Measurements from ENCODE around the gene OR13C3. TPM values are rescaled to one million over a fixed set of nuclear protein-coding genes. Genes with fewer than 3 reads are reported as not detected.
"Not testable (repeated sequence)": the region's sequence is repeated elsewhere in the genome, so short reads cannot be mapped to it uniquely, and the experiment has no call there.

OR13C3 gene
- total RNA-seq, 4 donors from 2014 or later = not detected

DNA sequence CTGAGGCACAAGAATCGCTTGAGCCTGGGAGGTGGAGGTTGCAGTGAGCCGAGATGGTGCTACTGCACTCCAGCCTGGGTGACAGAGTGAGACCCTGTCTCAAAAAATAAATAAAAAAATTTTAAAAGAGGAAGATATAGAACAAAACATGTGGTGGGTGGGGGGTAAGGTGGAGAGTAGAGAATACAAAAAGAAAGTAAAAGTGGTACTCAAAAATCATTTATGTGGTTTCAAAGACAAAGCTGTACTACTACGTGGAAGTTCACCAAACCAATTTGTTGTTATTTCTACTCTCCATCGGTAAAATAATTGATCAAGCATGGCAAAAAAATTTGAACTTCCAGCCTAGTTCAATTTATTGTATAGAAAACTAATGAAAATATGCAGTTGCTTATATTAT, 8.0 kb upstream of the OR13C3 start:
- Histone ChIP-seq H3K4me3 (no peak overlapping the region), H3K27ac (no peak overlapping the region), H3K9me3 (no peaks in the 10 kb centered on the region), H3K36me3 (no peaks in the 10 kb centered on the region), H3K27me3 (no peaks in the 10 kb centered on the region), H3K4me1 (no peaks in the 10 kb centered on the region)
- no peak for ATAC-seq
- TF ChIP-seq EP300 (IDR thresholded peaks at IDR 0.05) = no peak
- no peak for TF ChIP-seq POLR2AphosphoS5 (IDR thresholded peaks at IDR 0.05)
- TF ChIP-seq, protein P1, sequence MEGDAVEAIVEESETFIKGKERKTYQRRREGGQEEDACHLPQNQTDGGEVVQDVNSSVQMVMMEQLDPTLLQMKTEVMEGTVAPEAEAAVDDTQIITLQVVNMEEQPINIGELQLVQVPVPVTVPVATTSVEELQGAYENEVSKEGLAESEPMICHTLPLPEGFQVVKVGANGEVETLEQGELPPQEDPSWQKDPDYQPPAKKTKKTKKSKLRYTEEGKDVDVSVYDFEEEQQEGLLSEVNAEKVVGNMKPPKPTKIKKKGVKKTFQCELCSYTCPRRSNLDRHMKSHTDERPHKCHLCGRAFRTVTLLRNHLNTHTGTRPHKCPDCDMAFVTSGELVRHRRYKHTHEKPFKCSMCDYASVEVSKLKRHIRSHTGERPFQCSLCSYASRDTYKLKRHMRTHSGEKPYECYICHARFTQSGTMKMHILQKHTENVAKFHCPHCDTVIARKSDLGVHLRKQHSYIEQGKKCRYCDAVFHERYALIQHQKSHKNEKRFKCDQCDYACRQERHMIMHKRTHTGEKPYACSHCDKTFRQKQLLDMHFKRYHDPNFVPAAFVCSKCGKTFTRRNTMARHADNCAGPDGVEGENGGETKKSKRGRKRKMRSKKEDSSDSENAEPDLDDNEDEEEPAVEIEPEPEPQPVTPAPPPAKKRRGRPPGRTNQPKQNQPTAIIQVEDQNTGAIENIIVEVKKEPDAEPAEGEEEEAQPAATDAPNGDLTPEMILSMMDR (IDR thresholded peaks at IDR 0.05) = no peak
- no peak for TF ChIP-seq POLR2A (IDR thresholded peaks at IDR 0.05)
- 83 to 85% methylated on average over 4 of the region's 4 CpGs for WGBS, 2 donors (ENCODE audit: low coverage in 1 of 2)

DNA sequence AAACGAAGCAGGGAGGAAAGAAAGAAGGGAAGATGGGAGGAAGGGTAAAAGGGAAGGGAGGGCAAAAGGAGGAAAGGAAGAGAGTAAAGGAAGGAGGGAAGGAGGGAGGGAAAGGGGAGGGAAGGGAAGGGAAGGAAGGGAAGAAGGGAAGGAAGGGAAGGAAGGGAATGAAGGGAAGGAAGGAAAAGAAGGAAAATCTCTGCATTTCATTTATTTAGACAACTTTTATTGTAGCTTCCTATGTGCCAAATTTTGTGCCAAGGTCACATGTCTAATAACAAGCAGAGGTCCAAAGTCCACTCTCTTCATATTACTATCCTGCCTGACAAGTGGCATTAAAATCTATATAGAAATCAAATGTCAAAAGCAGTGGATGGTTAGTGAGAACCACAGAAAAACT, 2.6 kb upstream of the OR13C3 start:
- WGBS, 2 donors (ENCODE audit: low coverage in 1 of 2) = 19% methylated on average over 1 of the region's 1 CpG; no CpG with 5 or more reads in 1 of the 2 donors

GRCh38 chr9:104527109-104527508, 9.5 kb downstream of the OR13C3 start, which contains the start of gene OR13C4:
Gene OR13C4 (minus strand): TSS chr9:104527209. CDS start chr9:104527209, 0 bp downstream.
- Histone ChIP-seq H3K9me3 (no peaks in the 10 kb centered on the region), H3K4me1 (no peaks in the 10 kb centered on the region), H3K36me3 (no peaks in the 10 kb centered on the region), H3K27me3 (no peaks in the 10 kb centered on the region), H3K27ac (no peak within 1 kb of the TSS), H3K4me3 (no peak within 1 kb of the TSS)
- TF ChIP-seq, protein P1 (IDR thresholded peaks at IDR 0.05) = no peak
- TF ChIP-seq POLR2AphosphoS5 (IDR thresholded peaks at IDR 0.05) (no peak), EP300 (IDR thresholded peaks at IDR 0.05) (no peak), POLR2A (IDR thresholded peaks at IDR 0.05) (no peak)
- no peak for ATAC-seq

More for the DNA sequence above, 2.6 kb upstream of the OR13C3 start:
- H3K27ac ChIP-seq = no peak overlapping the region
- H3K36me3 ChIP-seq = no peaks in the 10 kb centered on the region
- H3K4me3 ChIP-seq = no peak overlapping the region
- ATAC-seq = no peak
- TF ChIP-seq, protein P1 (IDR thresholded peaks at IDR 0.05) = no peak
- TF ChIP-seq EP300 (IDR thresholded peaks at IDR 0.05) (no peak), POLR2AphosphoS5 (IDR thresholded peaks at IDR 0.05) (no peak), POLR2A (IDR thresholded peaks at IDR 0.05) (no peak)
- H3K9me3 ChIP-seq = no peaks in the 10 kb centered on the region
- no peaks in the 10 kb centered on the region for H3K27me3 ChIP-seq
- H3K4me1 ChIP-seq = no peaks in the 10 kb centered on the region

DNA sequence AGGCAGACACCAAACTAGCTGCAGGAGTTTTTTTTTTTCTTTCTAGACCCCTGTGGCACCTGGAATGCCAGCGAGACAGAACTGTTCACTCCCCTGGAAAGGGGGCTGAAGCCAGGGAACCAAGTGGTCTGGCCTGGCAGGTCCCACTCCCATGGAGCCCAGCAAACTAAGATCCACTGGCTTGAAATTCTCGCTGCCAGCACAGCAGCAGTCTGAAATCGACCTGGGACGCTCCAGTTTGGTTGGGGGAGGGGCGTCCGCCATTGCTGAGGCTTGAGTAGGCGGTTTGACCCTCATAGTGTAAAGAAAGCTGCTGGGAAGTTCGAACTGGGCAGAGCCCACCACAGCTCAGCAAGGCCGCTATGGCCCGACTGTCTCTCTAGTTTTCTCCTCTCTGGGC, 16.4 kb downstream of the OR13C3 start:
- H3K27ac ChIP-seq, H3K36me3 ChIP-seq, ATAC-seq, H3K4me1 ChIP-seq, H3K9me3 ChIP-seq, H3K27me3 ChIP-seq, H3K4me3 ChIP-seq: not testable (repeated sequence)
- 96% methylated on average over 5 of the region's 10 CpGs; no CpG with 5 or more reads in 1 of the 2 donors for WGBS, 2 donors (ENCODE audit: low coverage in 1 of 2)

DNA sequence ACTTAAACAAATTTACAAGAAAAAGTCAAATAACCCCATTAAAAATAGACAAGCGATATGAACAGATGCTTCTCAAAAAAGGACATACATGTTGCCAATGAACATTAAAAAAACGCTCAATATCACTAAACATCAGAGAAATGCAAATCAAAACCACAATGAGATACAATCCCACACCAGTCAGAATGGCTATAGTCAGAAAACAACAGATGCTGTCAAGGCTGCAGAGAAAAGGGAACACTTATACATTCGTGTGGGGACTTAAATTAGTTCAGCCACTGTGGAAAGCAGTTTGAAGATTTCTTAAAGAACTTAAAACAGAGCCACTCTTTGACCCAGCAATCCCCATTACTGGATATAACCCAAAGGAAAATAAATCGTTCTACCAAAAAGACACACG, 21.8 kb downstream of the OR13C3 start:
- WGBS, 2 donors (ENCODE audit: low coverage in 1 of 2) = 68 to 79% methylated on average over 4 to 5 of the region's 5 CpGs
- ATAC-seq = no peak
- no peak overlapping the region for H3K27ac ChIP-seq

More for the DNA sequence above, 21.8 kb downstream of the OR13C3 start:
- no peaks in the 10 kb centered on the region for H3K9me3 ChIP-seq
- H3K27me3 ChIP-seq = no peaks in the 10 kb centered on the region
- H3K4me3 ChIP-seq = no peak overlapping the region
- no peaks in the 10 kb centered on the region for H3K4me1 ChIP-seq
- TF ChIP-seq POLR2AphosphoS5 (IDR thresholded peaks at IDR 0.05) = no peak
- no peak for TF ChIP-seq EP300 (IDR thresholded peaks at IDR 0.05)
- TF ChIP-seq POLR2A (IDR thresholded peaks at IDR 0.05) = no peak
- TF ChIP-seq, protein P1 (IDR thresholded peaks at IDR 0.05) = no peak
- H3K36me3 ChIP-seq = no peaks in the 10 kb centered on the region
